DMS153 (cell line): ENCODE data around the gene DHDH.

Experiments used
- DNase-seq: peaks from one replicate; lab custom pipeline; 2025; lab: John Stamatoyannopoulos, UW

The DHDH gene

GRCh38 chr19:48966541-48967345 is 33.2 kb downstream of the DHDH start:
- DNase-seq = no peak

- DNase-seq = no peak
These were observed 34.1 kb downstream of the DHDH start for GRCh38 chr19:48967346-48968178.

- DNase-seq = no peak
These were observed 34.7 kb downstream of the DHDH start for GRCh38 chr19:48968179-48968661.

GRCh38 chr19:48968813-48969218 is 35.3 kb downstream of the DHDH start:
- DNase-seq = no peak

GRCh38 chr19:48969276-48970138 is 36.0 kb downstream of the DHDH start:
- no peak for DNase-seq

- DNase-seq = no peak
These were observed 36.8 kb downstream of the DHDH start for GRCh38 chr19:48970139-48970766.

- peak; percentile 45 for DNase-seq
These were observed 37.5 kb downstream of the DHDH start for GRCh38 chr19:48970923-48971395.

GRCh38 chr19:48975947-48976847 is 42.7 kb downstream of the DHDH start:
- no peak for DNase-seq

GRCh38 chr19:48977061-48977460 is 43.6 kb downstream of the DHDH start:
- DNase-seq = no peak

GRCh38 chr19:48982280-48982679 is 48.8 kb downstream of the DHDH start:
- no peak for DNase-seq

GRCh38 chr19:48985711-48986110 is 52.2 kb downstream of the DHDH start:
- no peak for DNase-seq

- no peak for DNase-seq
These were observed 52.7 kb downstream of the DHDH start for GRCh38 chr19:48986211-48986610.

GRCh38 chr19:48987323-48987722 is 53.8 kb downstream of the DHDH start:
- DNase-seq = no peak

- no peak for DNase-seq
These were observed 54.8 kb downstream of the DHDH start for GRCh38 chr19:48988286-48988685.

GRCh38 chr19:48988860-48989259 is 55.4 kb downstream of the DHDH start:
- no peak for DNase-seq

- DNase-seq = no peak
These were observed 56.3 kb downstream of the DHDH start for GRCh38 chr19:48989701-48990291.

GRCh38 chr19:48990400-48990799 is 56.9 kb downstream of the DHDH start:
- DNase-seq = no peak

GRCh38 chr19:48991011-48991609 is 57.6 kb downstream of the DHDH start:
- DNase-seq = no peak

- DNase-seq = no peak
These were observed 58.5 kb downstream of the DHDH start for GRCh38 chr19:48991873-48992580.
